ENCODE results near the gene SYT2.
"Not testable (repeated sequence)": the region's sequence is repeated elsewhere in the genome, so short reads cannot be mapped to it uniquely, and the experiment has no call there.

Gene SYT2

GRCh38 chr1:202615208-202615500 is 95.1 kb downstream of the SYT2 start:
- not testable (repeated sequence) for DNase-seq (ENCODE audit: low spot score)

GRCh38 chr1:202614363-202615207 is 95.7 kb downstream of the SYT2 start:
- H3K23ac ChIP-seq (ENCODE audit: low read depth, low read length, poor library complexity); H4K8ac ChIP-seq (ENCODE audit: low read depth, low read length); H2AFZ ChIP-seq (ENCODE audit: low read length); H3K27ac ChIP-seq (replicated peaks; ENCODE audit: low read length); H3K79me1 ChIP-seq (ENCODE audit: low read depth, low read length); H3K9me3 ChIP-seq (replicated peaks in 1 of 2; ENCODE audit: control insufficient read depth in 2 of 2, insufficient read depth in 1 of 2, low read depth in 1 of 2, low read length in 2 of 2); H3K4ac ChIP-seq (ENCODE audit: low read length); H3K18ac ChIP-seq (ENCODE audit: low read length); H2BK5ac ChIP-seq (ENCODE audit: low read length); DNase-seq (ENCODE audit: low spot score); H2BK12ac ChIP-seq (ENCODE audit: low read length); H2BK15ac ChIP-seq (ENCODE audit: low read length); H3K9ac ChIP-seq (ENCODE audit: low read depth, low read length, poor library complexity); H3K4me2 ChIP-seq (ENCODE audit: insufficient read depth, low read length, poor library complexity, severe bottlenecking); H3K4me3 ChIP-seq (ENCODE audit: low read length in 2 of 2); H2AK5ac ChIP-seq (ENCODE audit: low read depth, low read length); H4K91ac ChIP-seq (ENCODE audit: low read depth, low read length, poor library complexity); H3K14ac ChIP-seq (ENCODE audit: low read length); H3K36me3 ChIP-seq (replicated peaks in 1 of 2; ENCODE audit: control insufficient read depth in 2 of 2, insufficient read depth in 2 of 2, low read length in 2 of 2); H2BK120ac ChIP-seq (ENCODE audit: low read depth, low read length); H3K27me3 ChIP-seq (ENCODE audit: control insufficient read depth in 3 of 3, insufficient read depth in 3 of 3, low read depth in 1 of 3, low read length in 3 of 3); H3K4me1 ChIP-seq (ENCODE audit: control insufficient read depth in 2 of 2, insufficient read depth in 1 of 2, low read depth in 1 of 2, low read length in 2 of 2): not testable (repeated sequence)
- no CpG with 5 or more reads among the region's 11 CpGs for WGBS, 2 donors (ENCODE audit: extremely low coverage in 2 of 2, insufficient read length in 2 of 2, insufficient replicate concordance in 1 of 2)

More at GRCh38 chr1:202615208-202615500, 95.1 kb downstream of the SYT2 start:
- H2AFZ ChIP-seq (ENCODE audit: low read length); H3K14ac ChIP-seq (ENCODE audit: low read length); H2BK5ac ChIP-seq (ENCODE audit: low read length); H4K8ac ChIP-seq (ENCODE audit: low read depth, low read length); H2BK15ac ChIP-seq (ENCODE audit: low read length); H3K27me3 ChIP-seq (ENCODE audit: control insufficient read depth in 3 of 3, insufficient read depth in 3 of 3, low read depth in 1 of 3, low read length in 3 of 3); H3K23ac ChIP-seq (ENCODE audit: low read depth, low read length, poor library complexity); H3K4me2 ChIP-seq (ENCODE audit: insufficient read depth, low read length, poor library complexity, severe bottlenecking); H3K4ac ChIP-seq (ENCODE audit: low read length); H3K36me3 ChIP-seq (replicated peaks in 1 of 2; ENCODE audit: control insufficient read depth in 2 of 2, insufficient read depth in 2 of 2, low read length in 2 of 2); H2BK120ac ChIP-seq (ENCODE audit: low read depth, low read length); H3K27ac ChIP-seq (replicated peaks; ENCODE audit: low read length); H2AK5ac ChIP-seq (ENCODE audit: low read depth, low read length); H3K9ac ChIP-seq (ENCODE audit: low read depth, low read length, poor library complexity); H2BK12ac ChIP-seq (ENCODE audit: low read length); H3K18ac ChIP-seq (ENCODE audit: low read length); H3K79me1 ChIP-seq (ENCODE audit: low read depth, low read length); H3K4me1 ChIP-seq (ENCODE audit: control insufficient read depth in 2 of 2, insufficient read depth in 1 of 2, low read depth in 1 of 2, low read length in 2 of 2); H3K9me3 ChIP-seq (replicated peaks in 1 of 2; ENCODE audit: control insufficient read depth in 2 of 2, insufficient read depth in 1 of 2, low read depth in 1 of 2, low read length in 2 of 2); H3K4me3 ChIP-seq (ENCODE audit: low read length in 2 of 2); H4K91ac ChIP-seq (ENCODE audit: low read depth, low read length, poor library complexity): not testable (repeated sequence)
- no CpG with 5 or more reads among the region's 1 CpG for WGBS, 2 donors (ENCODE audit: extremely low coverage in 2 of 2, insufficient read length in 2 of 2, insufficient replicate concordance in 1 of 2)

- Histone ChIP-seq H4K91ac (ENCODE audit: low read depth, low read length, poor library complexity) (no peak overlapping the region), H3K27me3 (ENCODE audit: control insufficient read depth in 3 of 3, insufficient read depth in 3 of 3, low read depth in 1 of 3, low read length in 3 of 3) (no peaks in the 10 kb centered on the region), H3K27ac (replicated peaks; ENCODE audit: low read length) (no peak overlapping the region), H3K79me1 (ENCODE audit: low read depth, low read length) (no peaks in the 10 kb centered on the region), H3K9me3 (replicated peaks in 1 of 2; ENCODE audit: control insufficient read depth in 2 of 2, insufficient read depth in 1 of 2, low read depth in 1 of 2, low read length in 2 of 2) (no peaks in the 10 kb centered on the region), H3K18ac (ENCODE audit: low read length) (peak overlapping the region; percentile 19), H4K8ac (ENCODE audit: low read depth, low read length) (no peak overlapping the region), H2BK15ac (ENCODE audit: low read length) (no peak overlapping the region), H2BK12ac (ENCODE audit: low read length) (no peak overlapping the region), H3K14ac (ENCODE audit: low read length) (no peak overlapping the region), H3K9ac (ENCODE audit: low read depth, low read length, poor library complexity) (no peak overlapping the region), H3K4me1 (ENCODE audit: control insufficient read depth in 2 of 2, insufficient read depth in 1 of 2, low read depth in 1 of 2, low read length in 2 of 2) (peaks cover 1 to 5% of the 10 kb centered on the region in 2 donors), H2AK5ac (ENCODE audit: low read depth, low read length) (no peak overlapping the region), H3K4me2 (ENCODE audit: insufficient read depth, low read length, poor library complexity, severe bottlenecking) (no peak overlapping the region), H2AFZ (ENCODE audit: low read length) (no peak overlapping the region), H3K36me3 (replicated peaks in 1 of 2; ENCODE audit: control insufficient read depth in 2 of 2, insufficient read depth in 2 of 2, low read length in 2 of 2) (no peaks in the 10 kb centered on the region), H3K4ac (ENCODE audit: low read length) (no peak overlapping the region), H3K4me3 (ENCODE audit: low read length in 2 of 2) (no peak overlapping the region), H2BK120ac (ENCODE audit: low read depth, low read length) (no peak overlapping the region), H3K23ac (ENCODE audit: low read depth, low read length, poor library complexity) (no peak overlapping the region), H2BK5ac (ENCODE audit: low read length) (no peak overlapping the region)
- no CpG with 5 or more reads among the region's 4 CpGs for WGBS, 2 donors (ENCODE audit: extremely low coverage in 2 of 2, insufficient read length in 2 of 2, insufficient replicate concordance in 1 of 2)
- no peak for DNase-seq (ENCODE audit: low spot score)
Measured at GRCh38 chr1:202613571-202613970, 96.7 kb downstream of the SYT2 start.

DNA sequence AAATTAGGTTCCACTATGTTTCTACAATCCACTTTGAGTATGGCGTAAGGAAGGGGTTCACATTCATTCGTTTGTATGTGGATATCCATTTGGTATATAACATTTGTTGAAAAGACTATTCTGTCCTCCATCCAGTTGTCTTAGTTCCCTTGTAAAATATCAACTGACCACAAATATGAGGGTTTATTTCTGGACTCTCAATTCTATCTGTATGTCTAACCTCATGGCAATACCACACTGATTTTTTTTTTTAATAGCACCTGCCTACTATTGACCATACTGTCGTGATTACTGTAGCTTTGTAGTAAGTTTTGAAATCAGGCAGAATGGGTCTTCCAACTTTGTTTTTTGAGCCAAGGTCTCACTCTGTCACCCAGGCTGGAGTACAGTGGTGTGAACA is 98.2 kb downstream of the SYT2 start:
- H2AFZ ChIP-seq (ENCODE audit: low read length); H3K9me3 ChIP-seq (replicated peaks in 1 of 2; ENCODE audit: control insufficient read depth in 2 of 2, insufficient read depth in 1 of 2, low read depth in 1 of 2, low read length in 2 of 2); H3K4ac ChIP-seq (ENCODE audit: low read length); H3K27ac ChIP-seq (replicated peaks; ENCODE audit: low read length); H2BK12ac ChIP-seq (ENCODE audit: low read length); DNase-seq (ENCODE audit: low spot score); H3K9ac ChIP-seq (ENCODE audit: low read depth, low read length, poor library complexity); H4K8ac ChIP-seq (ENCODE audit: low read depth, low read length); H3K27me3 ChIP-seq (ENCODE audit: control insufficient read depth in 3 of 3, insufficient read depth in 3 of 3, low read depth in 1 of 3, low read length in 3 of 3); H3K4me3 ChIP-seq (ENCODE audit: low read length in 2 of 2); H4K91ac ChIP-seq (ENCODE audit: low read depth, low read length, poor library complexity); H2BK15ac ChIP-seq (ENCODE audit: low read length); H2BK120ac ChIP-seq (ENCODE audit: low read depth, low read length); H3K23ac ChIP-seq (ENCODE audit: low read depth, low read length, poor library complexity); H3K14ac ChIP-seq (ENCODE audit: low read length); H2BK5ac ChIP-seq (ENCODE audit: low read length); H2AK5ac ChIP-seq (ENCODE audit: low read depth, low read length); H3K4me1 ChIP-seq (ENCODE audit: control insufficient read depth in 2 of 2, insufficient read depth in 1 of 2, low read depth in 1 of 2, low read length in 2 of 2); H3K79me1 ChIP-seq (ENCODE audit: low read depth, low read length); H3K36me3 ChIP-seq (replicated peaks in 1 of 2; ENCODE audit: control insufficient read depth in 2 of 2, insufficient read depth in 2 of 2, low read length in 2 of 2); H3K18ac ChIP-seq (ENCODE audit: low read length); H3K4me2 ChIP-seq (ENCODE audit: insufficient read depth, low read length, poor library complexity, severe bottlenecking): not testable (repeated sequence)
- WGBS, 2 donors (ENCODE audit: extremely low coverage in 2 of 2, insufficient read length in 2 of 2, insufficient replicate concordance in 1 of 2), result no CpG with 5 or more reads among the region's 3 CpGs
